A673 (cell line): ENCODE results near the gene KIF5C. TPM values are rescaled to one million over a fixed set of nuclear protein-coding genes. Genes with fewer than 3 reads are reported as not detected.

Experiments used
- BruUV-seq: library from RNA; stranded (reverse); fragments of 400-500 nt; replicated peaks from 2 replicates; lab custom pipeline; 2021; lab: Mats Ljungman, UMichigan
- CTCF ChIA-PET: fragments of 300-600 bp; sonication (Branson Sonifier 250); formaldehyde crosslinking; loops from one replicate; lab custom pipeline; 2022; ENCODE audit warnings: antibody characterized with exemption; lab: Charles Lee
- POLR2A ChIA-PET: fragments of 300-600 bp; sonication (Branson Sonifier 250); formaldehyde crosslinking; loops from one replicate; lab custom pipeline; 2022; ENCODE audit warnings: antibody characterized with exemption; ENCODE audit not compliant: low non-redundant PET; lab: Charles Lee
- DNase-seq: peaks from one replicate; pipeline ENCODE4 v3.0.0-alpha.2; 2015; ENCODE audit warnings: low spot score
- H3K27ac ChIP-seq: fragments of 200-600 bp; sonication (generic); 2 replicates; pipeline ENCODE4 v1.5.1; 2016; ENCODE audit warnings: mixed run types, low read depth, mild to moderate bottlenecking, mixed read lengths, antibody characterized with exemption, low read length; ENCODE audit not compliant: poor library complexity, severe bottlenecking
- H3K27me3 ChIP-seq: fragments of 200-600 bp; sonication (generic); replicated peaks from 2 replicates; pipeline ENCODE4 v1.6.1; 2017; ENCODE audit warnings: mixed run types, low read depth, mild to moderate bottlenecking, mixed read lengths, antibody characterized with exemption, low read length; ENCODE audit not compliant: insufficient read depth, poor library complexity
- H3K36me3 ChIP-seq: fragments of 200-600 bp; sonication (generic); 2 replicates; pipeline ENCODE4 v1.6.1; 2016; ENCODE audit warnings: mixed run types, mild to moderate bottlenecking, mixed read lengths, antibody characterized with exemption, low read length; ENCODE audit not compliant: insufficient read depth, poor library complexity, severe bottlenecking
- H3K4me1 ChIP-seq: fragments of 200-600 bp; sonication (generic); 2 replicates; pipeline ENCODE4 v1.6.1; 2017; ENCODE audit warnings: mixed run types, mild to moderate bottlenecking, mixed read lengths, antibody characterized with exemption, low read length; ENCODE audit not compliant: insufficient read depth, poor library complexity, severe bottlenecking
- H3K4me3 ChIP-seq: fragments of 200-600 bp; sonication (generic); 2 replicates; pipeline ENCODE4 v1.5.1; 2016; ENCODE audit warnings: low read depth, mixed run types, mild to moderate bottlenecking, mixed read lengths, low read length; ENCODE audit not compliant: poor library complexity, severe bottlenecking
- H3K9me3 ChIP-seq: fragments of 200-600 bp; sonication (generic); 2 replicates; pipeline ENCODE4 v1.6.1; 2016; ENCODE audit warnings: mixed run types, low read depth, mild to moderate bottlenecking, mixed read lengths, antibody characterized with exemption, low read length; ENCODE audit not compliant: poor library complexity, severe bottlenecking
- EZH2 ChIP-seq: fragments of 200-600 bp; sonication (generic); IDR thresholded peaks from 2 replicates; pipeline ENCODE4 v1.6.1; 2017; ENCODE audit warnings: borderline replicate concordance, low read depth, mild to moderate bottlenecking, mixed read lengths, antibody characterized with exemption, low read length; ENCODE audit not compliant: poor library complexity, severe bottlenecking
- intact Hi-C: fragments of 100-400 bp; cut with micrococcal nuclease; formaldehyde crosslinking; loops from one replicate; pipeline ENCODE4 v1.10.0; 2022; ENCODE audit not compliant: unreplicated experiment
- total RNA-seq: library from RNA; stranded (reverse); gene quantifications from 2 replicates; pipeline ENCODE4 v1.2.3, GENCODE V29; 2021
- TF ChIP-seq, protein P1 (sequence below): fragments of 300-800, 200-600 bp; sonication (generic); conservative IDR thresholded peaks from 2 replicates; pipeline ENCODE4 v1.5.1; 2017; ENCODE audit warnings: low read depth, mild to moderate bottlenecking, antibody characterized with exemption, low read length, moderate library complexity, mixed read lengths

KIF5C gene
- total RNA-seq, 1 experiment from 2014 or later = 0.58 TPM

DNA sequence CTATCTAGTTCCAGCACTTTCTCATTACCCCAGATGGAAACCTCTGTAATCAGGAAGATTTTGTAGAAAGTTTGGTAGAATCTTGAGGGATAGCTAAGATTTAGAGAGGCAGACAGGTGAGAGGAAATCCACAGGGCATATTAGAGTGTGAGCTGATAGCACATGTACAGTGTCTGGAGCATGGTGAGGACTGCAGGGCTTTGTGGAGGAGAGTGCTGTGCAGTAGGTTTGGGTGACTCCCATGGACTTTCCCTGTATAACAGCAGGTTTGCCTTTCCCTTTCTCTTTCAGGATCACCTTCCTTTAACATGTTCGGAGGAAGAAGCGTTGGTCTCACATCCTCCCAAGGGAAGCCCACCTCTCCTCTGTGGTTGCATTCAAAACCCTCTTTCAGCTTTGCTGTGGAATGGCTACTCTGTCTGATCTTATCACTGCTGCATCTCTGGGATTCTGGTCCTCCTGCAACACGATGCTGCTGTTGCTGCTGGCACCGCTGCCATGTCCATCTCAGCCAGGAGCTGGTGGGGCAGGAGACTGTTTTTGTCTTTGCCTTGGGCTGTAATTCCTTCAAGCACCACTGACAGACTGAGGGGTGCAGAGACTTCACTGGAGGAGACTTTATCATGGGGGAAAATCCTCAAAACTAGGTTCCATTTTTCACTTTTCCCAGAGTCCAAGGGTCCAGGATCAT is 7.8 kb upstream of the KIF5C start:
- intact Hi-C loops = no loop called here
- H3K27me3 ChIP-seq = peaks cover 7% of the 10 kb centered on the region
- no TSS peak for BruUV-seq
- no peak overlapping the region for H3K27ac ChIP-seq
- CTCF ChIA-PET = no interaction called here
- no peaks in the 10 kb centered on the region for H3K4me1 ChIP-seq
- DNase-seq = no peak
- POLR2A ChIA-PET = no interaction called here
- H3K36me3 ChIP-seq = no peaks in the 10 kb centered on the region
- H3K4me3 ChIP-seq = no peak overlapping the region
- TF ChIP-seq, protein P1, sequence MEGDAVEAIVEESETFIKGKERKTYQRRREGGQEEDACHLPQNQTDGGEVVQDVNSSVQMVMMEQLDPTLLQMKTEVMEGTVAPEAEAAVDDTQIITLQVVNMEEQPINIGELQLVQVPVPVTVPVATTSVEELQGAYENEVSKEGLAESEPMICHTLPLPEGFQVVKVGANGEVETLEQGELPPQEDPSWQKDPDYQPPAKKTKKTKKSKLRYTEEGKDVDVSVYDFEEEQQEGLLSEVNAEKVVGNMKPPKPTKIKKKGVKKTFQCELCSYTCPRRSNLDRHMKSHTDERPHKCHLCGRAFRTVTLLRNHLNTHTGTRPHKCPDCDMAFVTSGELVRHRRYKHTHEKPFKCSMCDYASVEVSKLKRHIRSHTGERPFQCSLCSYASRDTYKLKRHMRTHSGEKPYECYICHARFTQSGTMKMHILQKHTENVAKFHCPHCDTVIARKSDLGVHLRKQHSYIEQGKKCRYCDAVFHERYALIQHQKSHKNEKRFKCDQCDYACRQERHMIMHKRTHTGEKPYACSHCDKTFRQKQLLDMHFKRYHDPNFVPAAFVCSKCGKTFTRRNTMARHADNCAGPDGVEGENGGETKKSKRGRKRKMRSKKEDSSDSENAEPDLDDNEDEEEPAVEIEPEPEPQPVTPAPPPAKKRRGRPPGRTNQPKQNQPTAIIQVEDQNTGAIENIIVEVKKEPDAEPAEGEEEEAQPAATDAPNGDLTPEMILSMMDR = no peak
- TF ChIP-seq EZH2 = no peak
- H3K9me3 ChIP-seq = no peaks in the 10 kb centered on the region

DNA sequence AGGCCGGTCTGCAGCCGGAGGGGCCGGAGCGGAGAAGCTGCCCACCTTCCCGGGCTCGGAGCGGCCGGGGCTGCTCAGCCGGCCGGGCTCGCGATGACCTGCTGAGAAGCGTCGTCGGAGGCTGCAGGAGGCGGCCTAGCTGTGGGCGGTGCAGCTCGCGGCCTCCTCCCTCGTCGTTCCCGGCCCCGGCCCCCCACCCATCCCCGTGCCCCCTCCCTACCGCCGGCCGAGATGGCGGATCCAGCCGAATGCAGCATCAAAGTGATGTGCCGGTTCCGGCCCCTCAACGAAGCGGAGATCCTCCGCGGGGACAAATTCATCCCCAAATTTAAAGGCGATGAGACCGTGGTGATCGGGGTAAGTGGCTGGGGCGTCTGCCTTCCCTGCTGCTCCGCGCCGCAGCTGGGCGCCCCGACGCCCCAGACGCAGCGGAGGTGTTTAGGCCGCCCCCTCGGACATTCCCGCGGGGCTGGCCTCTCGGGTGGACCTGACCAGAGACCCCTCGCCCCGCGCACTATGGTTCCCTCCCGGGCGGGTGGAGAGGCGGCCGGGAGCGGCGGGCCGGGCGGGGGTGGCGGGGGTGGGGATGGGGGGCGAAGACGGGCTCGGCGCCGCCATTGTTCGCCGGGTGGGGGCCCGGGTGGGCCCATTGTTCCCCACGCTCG is 492 bp downstream of the KIF5C start:
- H3K4me1 ChIP-seq = peaks cover 7% of the 10 kb centered on the region
- H3K36me3 ChIP-seq = no peaks in the 10 kb centered on the region
- no TSS peak for BruUV-seq
- peak overlapping the region; percentile 24 for H3K4me3 ChIP-seq
- H3K9me3 ChIP-seq = no peaks in the 10 kb centered on the region
- peaks cover 37% of the 10 kb centered on the region for H3K27me3 ChIP-seq
- ChIA-PET POLR2A (interaction anchor here (0.5 kb wide), 1 partner anchor 386 kb away, joined by 3 read pairs; no protein-coding TSS in a partner anchor), CTCF (no interaction called here)
- H3K27ac ChIP-seq = no peak overlapping the region
- no peak for DNase-seq
- TF ChIP-seq EZH2 = no peak
- TF ChIP-seq, protein P1 = no peak
- intact Hi-C loops = no loop called here

DNA sequence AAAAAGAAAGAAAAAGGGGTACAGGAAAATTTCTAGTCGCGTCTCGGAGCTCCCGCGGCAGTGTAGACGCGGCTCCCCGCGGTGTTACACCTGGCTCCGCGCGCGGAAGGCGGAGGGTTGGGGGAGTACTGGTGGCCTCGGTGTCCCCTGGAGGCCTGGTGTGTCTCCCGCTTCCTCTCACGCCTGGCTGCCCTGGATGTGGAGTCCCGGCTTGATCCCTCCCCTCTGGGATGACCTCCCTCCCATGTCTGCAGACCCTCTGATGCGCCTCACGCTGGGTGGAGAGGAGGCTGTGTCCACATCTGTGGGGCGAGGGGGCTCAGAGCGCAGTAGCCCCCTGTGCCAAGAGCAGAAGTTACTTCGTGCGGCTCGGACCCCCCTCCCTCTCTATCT is 1.2 kb downstream of the KIF5C start:
- Histone ChIP-seq H3K4me3 (peak overlapping the region; percentile 19), H3K27me3 (peaks cover 37% of the 10 kb centered on the region), H3K27ac (no peak overlapping the region), H3K36me3 (no peaks in the 10 kb centered on the region), H3K9me3 (no peaks in the 10 kb centered on the region), H3K4me1 (peaks cover 7% of the 10 kb centered on the region)
- TF ChIP-seq, protein P1 = no peak
- peak; percentile 59 for TF ChIP-seq EZH2
- BruUV-seq = no TSS peak
- CTCF ChIA-PET = no interaction called here
- intact Hi-C loops = no loop called here
- POLR2A ChIA-PET = no interaction called here
- no peak for DNase-seq
